ENCODE data around the gene NKX1-2.

GRCh38 chr10:124472071-124472470 is 22.2 kb upstream of the NKX1-2 start:
- TF ChIP-seq REST (IDR thresholded peaks at IDR 0.05) (no peak), POLR2A (IDR thresholded peaks at IDR 0.05; ENCODE audit: low read length) (no peak), CTCF (IDR thresholded peaks at IDR 0.05) (no peak), ELK1 (IDR thresholded peaks at IDR 0.05; ENCODE audit: low read depth, low read length) (no peak), EP300 (IDR thresholded peaks at IDR 0.05) (no peak), PBX3 (IDR thresholded peaks at IDR 0.05) (no peak), MYC (IDR thresholded peaks at IDR 0.05; ENCODE audit: borderline replicate concordance, low read length) (no peak), JUN (IDR thresholded peaks at IDR 0.05) (no peak)
